ENCODE results near the gene OR4K17. TPM values are rescaled to one million over a fixed set of nuclear protein-coding genes. Genes with fewer than 3 reads are reported as not detected.
"Not testable (repeated sequence)": the region's sequence is repeated elsewhere in the genome, so short reads cannot be mapped to it uniquely, and the experiment has no call there.

OR4K17 gene, protein sequence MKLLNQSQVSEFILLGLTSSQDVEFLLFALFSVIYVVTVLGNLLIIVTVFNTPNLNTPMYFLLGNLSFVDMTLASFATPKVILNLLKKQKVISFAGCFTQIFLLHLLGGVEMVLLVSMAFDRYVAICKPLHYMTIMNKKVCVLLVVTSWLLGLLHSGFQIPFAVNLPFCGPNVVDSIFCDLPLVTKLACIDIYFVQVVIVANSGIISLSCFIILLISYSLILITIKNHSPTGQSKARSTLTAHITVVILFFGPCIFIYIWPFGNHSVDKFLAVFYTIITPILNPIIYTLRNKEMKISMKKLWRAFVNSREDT
- total RNA-seq (2014; rRNA removed; shearing (Covaris generic)), result not detected in 2 replicates

DNA sequence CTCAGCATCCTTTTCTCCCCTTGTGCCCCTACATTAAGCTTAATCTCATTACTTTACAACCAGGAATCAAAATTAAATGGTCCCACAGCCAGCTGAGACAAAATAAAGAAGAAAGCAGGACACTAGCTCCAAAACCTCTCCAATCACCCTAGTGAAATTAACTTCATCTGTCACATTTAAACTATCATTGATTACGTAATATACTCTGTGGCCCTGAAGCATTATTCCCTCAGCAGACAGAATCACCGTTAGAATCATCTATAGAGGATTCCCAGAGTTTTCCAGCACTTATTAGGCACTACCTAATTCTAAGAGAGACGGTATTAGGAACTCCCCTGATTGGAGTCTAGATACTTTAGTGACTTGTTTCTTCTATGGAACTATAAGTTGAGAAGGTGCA, at the start of gene OR4K17:
TSS of gene OR4K17 (plus strand) at position 302 of the 400 bp plus-strand sequence. CDS start 6,761 bp downstream, outside the sequence.
- DNase-seq (ENCODE audit: low read depth), result no peak

DNA sequence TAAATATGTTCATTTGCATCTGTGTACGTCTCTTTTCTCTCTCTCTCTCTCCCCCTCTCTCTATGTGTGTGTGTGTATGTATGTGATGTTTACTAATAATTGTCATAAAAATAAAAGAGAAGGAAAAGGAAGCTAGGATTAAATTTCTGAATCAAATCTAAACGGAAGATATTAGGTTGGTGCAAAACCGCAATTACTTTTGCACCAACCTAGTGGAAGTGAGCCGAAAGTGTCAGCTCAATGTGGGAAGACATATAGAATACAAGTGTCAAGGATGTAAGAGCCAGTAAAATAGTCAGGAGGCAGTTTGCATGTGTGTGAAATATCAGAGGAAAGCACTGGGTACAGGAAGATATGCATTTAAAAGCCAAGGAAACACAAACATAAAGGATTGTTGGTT, 18.5 kb upstream of the OR4K17 start:
- no peak for DNase-seq (ENCODE audit: low read depth)

DNA sequence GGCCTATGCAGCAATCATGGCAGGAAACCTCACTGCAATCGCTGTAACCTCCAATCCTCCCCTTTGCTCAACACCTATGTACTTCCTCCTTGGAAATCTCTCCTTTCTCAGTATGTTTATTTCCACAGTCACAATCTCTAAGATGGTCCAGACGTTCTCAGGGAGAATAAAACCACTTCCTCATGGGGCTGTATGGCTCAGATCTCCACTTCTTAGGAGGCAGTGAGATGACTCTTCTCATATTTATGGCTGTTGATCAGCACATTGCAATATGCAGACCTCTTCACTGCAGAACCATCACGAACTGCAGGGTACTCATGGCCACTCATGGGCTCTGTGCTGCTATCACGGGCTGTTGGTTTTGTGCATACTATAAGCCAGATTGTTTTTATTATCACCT, 17.1 kb upstream of the OR4K17 start:
- DNase-seq (ENCODE audit: low read depth), result peak; percentile 11

GRCh38 chr14:20098926-20099770, 11.4 kb upstream of the OR4K17 start:
- not testable (repeated sequence) for DNase-seq (ENCODE audit: low read depth)

GRCh38 chr14:20112321-20112720, 1.8 kb downstream of the OR4K17 start:
- DNase-seq (ENCODE audit: low read depth), result no peak

DNA sequence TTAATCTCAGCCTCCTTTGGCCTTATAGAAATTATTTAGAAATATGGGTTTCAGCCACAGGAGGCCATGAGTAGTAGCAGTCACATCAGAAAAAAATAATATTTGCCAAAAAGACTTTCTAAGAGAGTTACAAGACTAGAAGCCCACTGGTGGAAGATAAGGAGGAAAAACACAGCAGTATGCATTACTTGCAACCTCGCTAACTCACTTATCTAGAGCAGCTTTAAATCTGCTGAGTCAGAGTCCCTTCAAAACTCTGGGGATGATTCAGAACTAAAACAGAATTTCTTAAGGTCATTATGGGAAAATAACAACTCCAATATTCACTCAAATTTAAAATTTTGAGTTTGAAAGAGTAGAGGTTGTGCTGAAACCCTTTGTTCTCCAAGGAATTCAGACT, 6.2 kb downstream of the OR4K17 start:
- no peak for DNase-seq (ENCODE audit: low read depth)

DNA sequence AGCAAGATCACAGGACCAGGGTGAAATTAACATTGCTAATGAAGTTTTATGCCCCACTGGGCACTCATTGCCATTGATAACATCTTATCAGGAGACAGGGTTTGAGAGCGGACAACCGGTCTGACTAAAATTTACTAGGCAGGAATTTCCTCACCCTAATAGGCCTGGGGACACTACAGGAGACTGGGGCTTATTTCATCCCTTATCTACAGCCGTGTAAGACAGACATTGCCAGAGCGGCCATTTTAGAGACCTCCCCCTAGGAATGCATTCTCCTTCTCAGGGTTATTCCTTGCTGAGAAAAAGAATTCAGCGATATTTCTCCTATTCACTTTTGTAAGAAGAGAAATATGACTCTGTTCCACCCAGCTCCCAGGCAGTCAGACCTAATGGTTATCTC, 8.3 kb downstream of the OR4K17 start:
- DNase-seq (ENCODE audit: low read depth), result no peak

DNA sequence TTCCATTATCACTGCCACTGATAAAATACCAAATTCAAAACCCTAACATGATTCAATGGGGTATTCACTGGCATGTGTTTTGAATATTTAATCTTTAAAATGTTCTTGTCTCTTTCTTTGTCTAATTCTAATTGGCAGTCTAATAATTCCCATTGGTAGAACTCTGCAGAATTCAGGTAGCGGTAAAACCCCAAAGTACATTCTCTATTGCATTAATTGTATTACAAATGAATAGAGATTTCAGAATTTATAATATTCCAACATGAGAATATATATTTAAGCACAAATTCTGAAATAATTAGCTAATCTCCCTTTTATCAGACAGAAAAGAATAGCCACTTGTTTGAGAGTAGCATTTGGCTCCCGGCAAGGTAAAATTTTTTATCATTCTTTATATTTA, 28.0 kb downstream of the OR4K17 start, which contains the start of gene OR4N5:
TSS of gene OR4N5 (plus strand) at position 301 of the 400 bp plus-strand sequence. CDS start 4,916 bp downstream, outside the sequence.
- DNase-seq (ENCODE audit: low read depth), result no peak

DNA sequence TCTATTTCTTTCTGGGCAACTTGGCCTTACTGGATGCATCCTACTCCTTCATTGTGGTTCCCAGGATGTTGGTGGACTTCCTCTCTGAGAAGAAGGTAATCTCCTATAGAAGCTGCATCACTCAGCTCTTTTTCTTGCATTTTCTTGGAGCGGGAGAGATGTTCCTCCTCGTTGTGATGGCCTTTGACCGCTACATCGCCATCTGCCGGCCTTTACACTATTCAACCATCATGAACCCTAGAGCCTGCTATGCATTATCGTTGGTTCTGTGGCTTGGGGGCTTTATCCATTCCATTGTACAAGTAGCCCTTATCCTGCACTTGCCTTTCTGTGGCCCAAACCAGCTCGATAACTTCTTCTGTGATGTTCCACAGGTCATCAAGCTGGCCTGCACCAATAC, 33.4 kb downstream of the OR4K17 start:
- peak; percentile 8 for DNase-seq (ENCODE audit: low read depth)

GRCh38 chr14:20144820-20145219, 34.3 kb downstream of the OR4K17 start:
- no peak for DNase-seq (ENCODE audit: low read depth)

DNA sequence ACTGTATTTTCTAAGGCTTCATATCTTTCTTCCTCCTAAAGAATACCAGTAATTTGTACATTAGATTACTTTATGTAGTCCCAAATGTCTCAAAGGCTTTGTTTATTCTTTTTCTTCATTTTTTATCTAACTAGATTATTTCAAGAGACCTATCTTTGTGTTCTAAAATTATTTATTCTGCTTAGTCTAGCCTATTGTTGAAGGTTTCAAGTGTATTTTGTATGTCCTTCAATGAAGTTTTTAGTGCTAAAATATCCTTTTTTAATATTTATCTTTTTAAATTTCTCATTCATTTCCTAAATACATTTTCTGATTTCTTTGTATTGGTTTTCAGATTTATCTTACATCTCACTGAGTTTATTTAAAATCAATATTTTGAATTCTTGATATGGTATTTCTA, 53.9 kb downstream of the OR4K17 start:
- no peak for DNase-seq (ENCODE audit: low read depth)

DNA sequence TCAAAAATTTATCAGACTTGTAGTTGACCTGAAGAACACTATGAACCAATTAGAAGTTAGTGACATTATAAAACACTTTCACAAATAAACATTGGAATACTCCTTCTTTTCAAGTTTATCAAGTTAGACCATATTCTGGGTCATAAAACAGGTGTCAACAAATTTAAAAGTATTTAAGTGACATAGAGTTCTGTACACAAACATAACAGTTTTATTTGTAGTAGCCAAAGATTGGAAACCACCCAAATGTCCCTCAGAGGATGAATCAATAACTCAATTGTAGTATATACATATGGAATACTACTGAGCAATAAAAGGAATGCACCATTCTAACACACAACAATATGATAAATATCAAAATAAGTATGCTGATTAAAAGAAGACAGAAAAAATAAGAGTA, 56.6 kb downstream of the OR4K17 start:
- no peak for DNase-seq (ENCODE audit: low read depth)

GRCh38 chr14:20169852-20170251, 59.3 kb downstream of the OR4K17 start:
- peak; percentile 87 for DNase-seq (ENCODE audit: low read depth)

Other genes starting within 250 kb of the OR4K17 start
- gene OR4K2, start 235.6 kb upstream of the OR4K17 start, total RNA-seq (2014; rRNA removed; shearing (Covaris generic)), result not detected in 2 replicates
- gene OR4K5, start 190.1 kb upstream of the OR4K17 start, total RNA-seq (2014; rRNA removed; shearing (Covaris generic)), result not detected in 2 replicates
- not detected in 2 replicates for gene OR4K1, start 179.8 kb upstream of the OR4K17 start, total RNA-seq (2014; rRNA removed; shearing (Covaris generic))
- not detected in 2 replicates for gene OR4K15, start 135.1 kb upstream of the OR4K17 start, total RNA-seq (2014; rRNA removed; shearing (Covaris generic))
- gene OR4Q2, start 108.6 kb upstream of the OR4K17 start, total RNA-seq (2014; rRNA removed; shearing (Covaris generic)), result not detected in 2 replicates
- gene OR4K14, start 91.4 kb upstream of the OR4K17 start, total RNA-seq (2014; rRNA removed; shearing (Covaris generic)), result not detected in 2 replicates
- not detected in 2 replicates for gene OR4K13, start 74.7 kb upstream of the OR4K17 start, total RNA-seq (2014; rRNA removed; shearing (Covaris generic))
- gene OR4L1, start 50.7 kb upstream of the OR4K17 start, total RNA-seq (2014; rRNA removed; shearing (Covaris generic)), result not detected in 2 replicates
- gene OR4N5, start 28.1 kb downstream of the OR4K17 start, total RNA-seq (2014; rRNA removed; shearing (Covaris generic)), result not detected in 2 replicates
- gene OR11G2, start 80.2 kb downstream of the OR4K17 start, total RNA-seq (2014; rRNA removed; shearing (Covaris generic)), result not detected in 2 replicates
- not detected in 2 replicates for gene OR11H6, start 113.0 kb downstream of the OR4K17 start, total RNA-seq (2014; rRNA removed; shearing (Covaris generic))
- not detected in 2 replicates for gene OR11H7, start 118.2 kb downstream of the OR4K17 start, total RNA-seq (2014; rRNA removed; shearing (Covaris generic))
- not detected in 2 replicates for gene OR11H4, start 128.5 kb downstream of the OR4K17 start, total RNA-seq (2014; rRNA removed; shearing (Covaris generic))
- gene TTC5, start 195.2 kb downstream of the OR4K17 start, total RNA-seq (2014; rRNA removed; shearing (Covaris generic)), result 24.6 and 31.2 TPM in 2 replicates
- gene CCNB1IP1, start 222.5 kb downstream of the OR4K17 start, total RNA-seq (2014; rRNA removed; shearing (Covaris generic)), result 78.1 and 83.5 TPM in 2 replicates
- gene PARP2, start 232.9 kb downstream of the OR4K17 start, total RNA-seq (2014; rRNA removed; shearing (Covaris generic)), result 70.3 and 71.1 TPM in 2 replicates

Measured in Daoy (cell line).